Lung (tissue), 12 donors: ENCODE measurements around the gene CIC. TPM values are rescaled to one million over a fixed set of nuclear protein-coding genes. Genes with fewer than 3 reads are reported as not detected.

Source experiments
- ATAC-seq: fragments of 200-7000 bp; cut with Tn5 transposase; one replicate; pipeline ENCODE4 v1.9.1; 2020; ENCODE audit warnings: moderate number of reproducible peaks; ENCODE audit not compliant: insufficient read depth, low FRiP score
- DNase-seq, 3 donors: peaks; one replicate each; pipeline ENCODE4 v3.0.0-alpha.2; 2013 to 2017
- H3K27ac ChIP-seq, 2 donors: one replicate each; pipeline ENCODE4 v1.5.1; 2013; ENCODE audit warnings: mild to moderate bottlenecking in 2 of 2, moderate library complexity in 2 of 2, control low read depth in 1 of 2, inconsistent platforms in 1 of 2, low read depth in 1 of 2, low read length in 1 of 2
- H3K27me3 ChIP-seq, 3 donors: one replicate each; pipeline ENCODE4 v1.5.1; 2013; ENCODE audit warnings: low read length in 2 of 3; ENCODE audit not compliant: control insufficient read depth in 3 of 3, insufficient read depth in 3 of 3
- H3K36me3 ChIP-seq, 4 donors: one replicate each; pipeline ENCODE4 v1.5.1; 2013; ENCODE audit warnings: low read length in 4 of 4, mild to moderate bottlenecking in 1 of 4, moderate library complexity in 1 of 4; ENCODE audit not compliant: control insufficient read depth in 4 of 4, insufficient read depth in 4 of 4
- H3K4me1 ChIP-seq, 5 donors: one replicate each; pipeline ENCODE4 v1.5.1; 2013; ENCODE audit warnings: low read length in 5 of 5, mild to moderate bottlenecking in 2 of 5, moderate library complexity in 1 of 5; ENCODE audit not compliant: control insufficient read depth in 5 of 5, insufficient read depth in 5 of 5
- H3K4me3 ChIP-seq: one replicate; pipeline ENCODE4 v1.5.1; 2013; ENCODE audit warnings: mild to moderate bottlenecking, control low read depth, moderate library complexity
- H3K9ac ChIP-seq, 2 donors: one replicate each; pipeline ENCODE4 v1.5.1; 2013; ENCODE audit warnings: low read length in 2 of 2, control low read depth in 1 of 2; ENCODE audit not compliant: insufficient read depth in 1 of 2
- H3K9me3 ChIP-seq, 4 donors: one replicate each; pipeline ENCODE4 v1.5.1; 2013; ENCODE audit warnings: low read length in 3 of 4, mild to moderate bottlenecking in 1 of 4, moderate library complexity in 1 of 4; ENCODE audit not compliant: control insufficient read depth in 4 of 4, insufficient read depth in 3 of 4
- CTCF ChIP-seq: IDR thresholded peaks from 2 replicates; pipeline ENCODE4 v1.5.1; 2012; ENCODE audit warnings: mild to moderate bottlenecking; ENCODE audit errors: control extremely low read depth, extremely low read depth
- WGBS, 2 donors: extraction: QIAGEN DNeasy Blood & Tissue Kit; methylation state at CpG; one replicate each; pipeline ENCODE4 v1.1.7; 2013; 5-methylcytosine and 5-hydroxymethylcytosine counted together
- polyA plus RNA-seq, 2 donors: library from polyadenylated mRNA; stranded (reverse); fragments of 200-250 nt; gene quantifications; one replicate each; pipeline ENCODE4 v1.2.1, GENCODE V29; 2013
- total RNA-seq, 2 donors: library from RNA; depleted of rRNA in 1 of 2; stranded (reverse); fragments of >200 nt in 1 of 2; gene quantifications; one replicate each; pipeline ENCODE4 v1.2.1, GENCODE V29; 2014 to 2021
- donor health status: control.
- donor health status: control.
- donor health status: Bipolar disorder and iron deficiency.
- donor health status: healthy.
- donor health status: DM: yes; HTN: yes; CAD: no.

The CIC gene
- total and polyA plus RNA-seq, 4 donors: 31.2 to 84.5 (median 40.6) TPM

GRCh38 chr19:42273407-42274064, 4.5 kb downstream of the CIC start:
- TF ChIP-seq CTCF: no peak

GRCh38 chr19:42274065-42274682, 5.1 kb downstream of the CIC start:
- WGBS, 2 donors: 92 to 94% methylated on average over 19 to 22 of the region's 22 CpGs
- ATAC-seq (no peak), DNase-seq (no peak)
- Histone ChIP-seq H3K4me3 (no peak overlapping the region), H3K9me3 (no peaks in the 10 kb centered on the region), H3K9ac (no peak overlapping the region), H3K27ac (no peak overlapping the region), H3K4me1 (peaks cover 7 to 32% (median 24%) of the 10 kb centered on the region in 5 donors), H3K27me3 (no peaks in the 10 kb centered on the region), H3K36me3 (peaks cover 4 to 34% (median 19%) of the 10 kb centered on the region in 4 donors)
- TF ChIP-seq CTCF: no peak

More at GRCh38 chr19:42273407-42274064, 4.5 kb downstream of the CIC start:
- DNase-seq (no peak), ATAC-seq (no peak)
- Histone ChIP-seq H3K9me3 (no peaks in the 10 kb centered on the region), H3K36me3 (peaks cover 4 to 34% (median 19%) of the 10 kb centered on the region in 4 donors), H3K27ac (no peak overlapping the region), H3K4me3 (no peak overlapping the region), H3K27me3 (no peaks in the 10 kb centered on the region), H3K4me1 (peaks cover 1 to 26% (median 17%) of the 10 kb centered on the region in 5 donors), H3K9ac (no peak overlapping the region)
- WGBS, 2 donors: 96% methylated on average over 43 of the region's 43 CpGs

GRCh38 chr19:42275103-42275502, 6.1 kb downstream of the CIC start:
- peaks cover 11 to 35% (median 23%) of the 10 kb centered on the region in 5 donors for H3K4me1 ChIP-seq
- no peaks in the 10 kb centered on the region for H3K27me3 ChIP-seq
- no peak overlapping the region for H3K4me3 ChIP-seq
- ATAC-seq: no peak
- H3K9ac ChIP-seq: no peak overlapping the region
- no peak for DNase-seq
- peaks cover 4 to 34% (median 19%) of the 10 kb centered on the region in 4 donors for H3K36me3 ChIP-seq
- no peak overlapping the region for H3K27ac ChIP-seq
- 80 to 88% methylated on average over 7 of the region's 7 CpGs for WGBS, 2 donors
- no peak for TF ChIP-seq CTCF
- no peaks in the 10 kb centered on the region for H3K9me3 ChIP-seq
